Endothelial cell of umbilical vein (primary cell): ENCODE results near the gene ADAM19. TPM values are rescaled to one million over a fixed set of nuclear protein-coding genes. Genes with fewer than 3 reads are reported as not detected.

Source experiments
- BruUV-seq: library from RNA; stranded (reverse); fragments of 400-500 nt; replicated peaks from 2 replicates; lab custom pipeline; 2021; lab: Mats Ljungman, UMichigan
- CTCF ChIA-PET: fragments of 300-600, 350-600 bp; sonication (Branson Sonifier 250); formaldehyde crosslinking; loops from one replicate; lab custom pipeline; 2021; ENCODE audit warnings: antibody characterized with exemption, inconsistent platforms; lab: Charles Lee
- POLR2A ChIA-PET: fragments of 300-600, 350-600 bp; sonication (Branson Sonifier 250); formaldehyde crosslinking; loops from one replicate; lab custom pipeline; 2021; ENCODE audit warnings: antibody characterized with exemption, inconsistent platforms; lab: Charles Lee
- DNase-seq: peaks from one replicate; pipeline ENCODE4 v3.0.0-alpha.2; 2011; ENCODE audit warnings: low read depth, low spot score
- FAIRE-seq: peaks from 2 replicates; lab custom pipeline; 2011; peaks lifted over from hg19 to GRCh38; lab: Jason Lieb, UNC
- H2AFZ ChIP-seq: 2 replicates; pipeline ENCODE4 v1.6.0; 2012; ENCODE audit warnings: low read depth, low read length, control low read depth, inconsistent platforms
- H3K27ac ChIP-seq: 2 replicates; pipeline ENCODE4 v1.5.1; 2011; ENCODE audit warnings: low read depth, mild to moderate bottlenecking, control low read depth, low read length, moderate library complexity; ENCODE audit not compliant: insufficient read depth
- H3K27me3 ChIP-seq, 2 experiments: 2 replicates each; pipeline versions ENCODE4 v1.6.0 to v1.6.1; 2011; ENCODE audit warnings: low read length in 2 of 2, mixed read lengths in 1 of 2; ENCODE audit not compliant: control insufficient read depth in 2 of 2, insufficient read depth in 2 of 2
- H3K36me3 ChIP-seq, 2 experiments: 2 replicates in 1 of 2; 3 replicates in 1 of 2; pipeline ENCODE4 v1.5.1; 2011; ENCODE audit warnings: low read length in 2 of 2, mild to moderate bottlenecking in 1 of 2, moderate library complexity in 1 of 2; ENCODE audit not compliant: control insufficient read depth in 2 of 2, insufficient read depth in 2 of 2; ENCODE audit errors: extremely low read depth in 1 of 2
- H3K4me1 ChIP-seq: 3 replicates; pipeline ENCODE4 v1.5.1; 2011; ENCODE audit warnings: mild to moderate bottlenecking, low read length; ENCODE audit not compliant: control insufficient read depth, insufficient read depth; ENCODE audit errors: extremely low read depth
- H3K4me2 ChIP-seq: 2 replicates; pipeline ENCODE4 v1.6.1; 2011; ENCODE audit warnings: low read length, control low read depth, mixed read lengths; ENCODE audit not compliant: insufficient read depth
- H3K4me3 ChIP-seq, 3 experiments: fragments of 200-600 bp in 1 of 3; sonication (generic), shearing (Covaris generic) in 1 of 3; replicated peaks in 1 of 3; 2 replicates each; pipeline ENCODE4 v1.5.1; 2011 to 2016; ENCODE audit warnings: control low read depth in 3 of 3, low read length in 3 of 3, mild to moderate bottlenecking in 2 of 3, inconsistent platforms in 1 of 3, low read depth in 1 of 3, moderate library complexity in 1 of 3; ENCODE audit not compliant: insufficient read depth in 1 of 3
- H3K79me2 ChIP-seq: 2 replicates; pipeline ENCODE4 v1.6.0; 2012; ENCODE audit warnings: low read length, inconsistent platforms; ENCODE audit not compliant: control insufficient read depth, insufficient read depth
- H3K9ac ChIP-seq: replicated peaks from 2 replicates; pipeline ENCODE3; 2011; ENCODE audit warnings: low read length, control low read depth; ENCODE audit not compliant: insufficient read depth; ENCODE audit errors: extremely low read depth
- H3K9me1 ChIP-seq: replicated peaks from 3 replicates; pipeline ENCODE4 v1.6.0; 2011; ENCODE audit warnings: mild to moderate bottlenecking, low read length; ENCODE audit not compliant: control insufficient read depth, insufficient read depth; ENCODE audit errors: extremely low read depth
- H3K9me3 ChIP-seq: replicated peaks from 2 replicates; pipeline ENCODE4 v1.5.1; 2012; ENCODE audit warnings: low read length, inconsistent platforms; ENCODE audit not compliant: control insufficient read depth, insufficient read depth
- H4K20me1 ChIP-seq: replicated peaks from 2 replicates; pipeline ENCODE3; 2011; ENCODE audit warnings: mild to moderate bottlenecking, low read length; ENCODE audit not compliant: control insufficient read depth, insufficient read depth; ENCODE audit errors: extremely low read depth
- FOS ChIP-seq: IDR thresholded peaks from 2 replicates; pipeline ENCODE4 v1.6.1; 2011; ENCODE audit warnings: mild to moderate bottlenecking, low read length, moderate library complexity, borderline replicate concordance; ENCODE audit not compliant: insufficient read depth
- GATA2 ChIP-seq: IDR thresholded peaks from 2 replicates; pipeline ENCODE4 v1.7.0; 2011; ENCODE audit warnings: low read depth, mild to moderate bottlenecking, moderate library complexity, mixed read lengths, low read length; ENCODE audit not compliant: insufficient read length, insufficient read depth
- MYC ChIP-seq: IDR thresholded peaks from one replicate; pipeline ENCODE4 v1.6.1; 2011; ENCODE audit warnings: mild to moderate bottlenecking, low read depth, low read length
- POLR2AphosphoS5 ChIP-seq: IDR thresholded peaks from 2 replicates; pipeline ENCODE4 v1.6.1; 2012; ENCODE audit warnings: low read depth, mild to moderate bottlenecking, control low read depth, low read length, moderate library complexity; ENCODE audit not compliant: insufficient read depth
- dilution Hi-C: fragments of 300-500 bp; cut with MboI; formaldehyde crosslinking; loops from one replicate; pipeline ENCODE4 v1.15.0; 2019; ENCODE audit warnings: low sequenced_read_pairs; ENCODE audit not compliant: extremely low pct_ligation_motif_present
- intact Hi-C: fragments of 100-400 bp; cut with micrococcal nuclease; formaldehyde crosslinking; loops from one replicate; pipeline ENCODE4 v1.10.0; 2022
- polyA plus RNA-seq, 4 experiments: library from polyadenylated mRNA; depleted of rRNA in 3 of 4; stranded (reverse) in 3 of 4; unstranded in 1 of 4; fragments of >200 nt; gene quantifications; 2 replicates each; pipeline versions ENCODE4 v1.2.1 to v1.2.3, GENCODE V29; 2011 to 2012; ENCODE audit warnings: missing spikeins in 1 of 4
- total RNA-seq: library from RNA; stranded (reverse); gene quantifications from 2 replicates; pipeline ENCODE4 v1.2.3, GENCODE V29; 2021
- TF ChIP-seq, protein P1 (sequence below): IDR thresholded peaks from 2 replicates; pipeline ENCODE4 v1.6.1; 2011; ENCODE audit not compliant: insufficient read depth, insufficient read length

ADAM19 gene
- total and polyA plus RNA-seq, 2 donors (not counting 3 experiments of a cell fraction or from before 2014, with no cell fraction given) = 10.0 to 22.6 TPM

GRCh38 chr5:157506981-157507780, 68.4 kb downstream of the ADAM19 start:
- no peaks in the 10 kb centered on the region for H3K27me3 ChIP-seq
- H3K4me1 ChIP-seq = peaks cover 36% of the 10 kb centered on the region
- dilution Hi-C loops (no loop called here), intact Hi-C loops (loop anchor here (1.0 to 2.0 kb wide), 4 partner anchors 21 to 236 kb away; partner anchors contain the start of genes ADAM19 and LSM11)
- no peak overlapping the region for H3K9ac ChIP-seq
- H2AFZ ChIP-seq = peak overlapping the region; percentile 67
- FAIRE-seq (peak; percentile 66), DNase-seq (peak; percentile 81)
- no peaks in the 10 kb centered on the region for H3K9me1 ChIP-seq
- POLR2A ChIA-PET = interaction anchor here (1.0 to 1.1 kb wide), 2 partner anchors 14 to 86 kb away, joined by 3 read pairs; no protein-coding TSS in a partner anchor
- peaks cover 0 to 3% of the 10 kb centered on the region in 2 experiments for H3K36me3 ChIP-seq
- no TSS peak for BruUV-seq
- H3K4me2 ChIP-seq = peak overlapping the region; percentile 3
- no peaks in the 10 kb centered on the region for H3K9me3 ChIP-seq
- H4K20me1 ChIP-seq = no peaks in the 10 kb centered on the region
- H3K79me2 ChIP-seq = no peaks in the 10 kb centered on the region
- peak; percentile 66 for TF ChIP-seq FOS
- no peak for TF ChIP-seq MYC
- TF ChIP-seq POLR2AphosphoS5 = peak; percentile 61
- TF ChIP-seq GATA2 = peak; percentile 50
- TF ChIP-seq, protein P1, sequence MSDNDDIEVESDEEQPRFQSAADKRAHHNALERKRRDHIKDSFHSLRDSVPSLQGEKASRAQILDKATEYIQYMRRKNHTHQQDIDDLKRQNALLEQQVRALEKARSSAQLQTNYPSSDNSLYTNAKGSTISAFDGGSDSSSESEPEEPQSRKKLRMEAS = no peak
- peak overlapping the region; percentile 14 for H3K27ac ChIP-seq
- H3K4me3 ChIP-seq = no peak overlapping the region
- CTCF ChIA-PET = interaction anchor here (0.9 to 2.1 kb wide), 20 partner anchors 8 to 254 kb away, joined by 3 to 9 read pairs (median 4); partner anchors contain the start of gene LSM11
